ENCODE results near the gene ZNF471.

ZNF471 gene

DNA sequence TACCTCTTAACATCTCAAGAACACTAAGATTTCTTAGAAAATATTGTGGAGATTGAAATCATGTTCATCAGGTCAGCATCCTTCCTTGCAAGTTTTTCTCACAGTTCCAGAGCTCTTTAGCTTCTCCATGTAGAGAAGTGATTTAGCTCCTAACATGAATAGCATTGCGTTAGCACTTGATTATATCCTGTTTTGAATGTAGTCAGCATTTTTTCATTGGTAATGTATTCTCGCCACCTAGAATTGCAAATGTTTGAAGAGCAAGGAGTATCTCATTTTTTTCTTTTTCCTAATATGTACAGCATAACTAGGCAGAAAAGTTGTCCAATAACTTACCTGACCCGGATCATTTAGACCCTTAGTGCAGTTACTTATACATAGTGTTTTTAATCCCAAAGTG lies 66.3 kb downstream of the ZNF471 start:
- no peak for DNase-seq (ENCODE audit: low spot score)

DNA sequence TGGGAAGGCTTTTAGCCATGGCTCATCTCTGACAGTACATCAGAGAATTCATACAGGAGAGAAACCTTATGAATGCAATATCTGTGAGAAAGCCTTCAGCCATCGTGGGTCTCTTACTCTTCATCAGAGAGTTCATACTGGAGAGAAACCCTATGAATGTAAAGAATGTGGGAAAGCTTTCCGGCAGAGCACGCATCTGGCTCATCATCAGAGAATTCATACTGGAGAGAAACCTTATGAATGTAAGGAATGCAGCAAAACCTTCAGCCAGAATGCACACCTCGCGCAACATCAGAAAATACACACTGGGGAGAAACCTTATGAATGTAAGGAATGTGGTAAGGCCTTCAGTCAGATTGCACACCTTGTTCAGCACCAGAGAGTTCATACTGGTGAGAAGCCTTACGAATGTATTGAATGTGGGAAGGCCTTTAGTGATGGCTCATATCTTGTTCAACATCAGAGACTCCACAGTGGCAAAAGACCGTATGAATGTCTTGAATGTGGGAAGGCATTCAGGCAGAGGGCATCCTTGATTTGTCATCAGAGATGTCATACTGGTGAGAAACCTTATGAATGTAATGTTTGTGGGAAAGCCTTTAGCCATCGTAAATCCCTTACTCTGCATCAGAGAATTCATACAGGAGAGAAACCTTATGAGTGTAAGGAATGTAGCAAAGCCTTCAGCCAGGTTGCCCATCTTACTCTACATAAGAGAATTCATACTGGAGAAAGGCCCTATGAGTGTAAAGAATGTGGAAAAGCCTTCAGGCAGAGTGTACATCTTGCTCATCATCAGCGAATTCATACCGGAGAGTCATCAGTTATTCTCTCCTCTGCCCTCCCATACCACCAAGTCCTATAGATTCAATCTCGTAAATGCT lies 70.3 kb downstream of the ZNF471 start:
- DNase-seq (ENCODE audit: low spot score): no peak
